ENCODE measurements around the gene ACMSD.

The ACMSD gene

DNA sequence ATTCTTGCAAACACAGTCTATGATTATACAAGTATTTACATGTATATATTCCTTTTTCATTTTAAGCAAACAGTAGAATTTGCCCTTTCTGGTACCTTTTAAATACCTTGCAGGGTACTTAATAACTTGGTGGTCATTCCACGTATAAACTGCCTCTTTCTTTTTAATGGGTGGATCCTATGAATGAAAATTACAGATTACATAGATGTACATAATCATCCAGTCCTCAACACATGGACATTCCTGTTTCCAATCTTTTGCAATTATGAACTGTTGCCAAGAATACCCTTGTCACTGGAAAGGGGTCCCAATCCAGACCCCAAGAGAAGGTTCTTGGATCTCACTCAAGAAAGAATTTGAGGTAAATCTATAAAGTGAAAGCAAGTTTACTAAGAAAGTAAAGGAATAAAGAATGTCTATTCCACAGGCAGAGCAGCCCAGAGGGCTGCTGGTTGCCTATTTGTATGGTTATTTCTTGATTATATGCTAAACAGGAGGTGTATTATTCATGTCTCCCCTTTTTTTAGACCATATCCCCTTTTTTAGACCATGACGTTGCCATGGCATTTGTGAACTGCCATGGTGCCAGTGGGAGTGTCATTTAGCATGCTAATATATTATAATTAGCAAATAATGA lies 72.5 kb downstream of the ACMSD start:
- no peak for DNase-seq

DNA sequence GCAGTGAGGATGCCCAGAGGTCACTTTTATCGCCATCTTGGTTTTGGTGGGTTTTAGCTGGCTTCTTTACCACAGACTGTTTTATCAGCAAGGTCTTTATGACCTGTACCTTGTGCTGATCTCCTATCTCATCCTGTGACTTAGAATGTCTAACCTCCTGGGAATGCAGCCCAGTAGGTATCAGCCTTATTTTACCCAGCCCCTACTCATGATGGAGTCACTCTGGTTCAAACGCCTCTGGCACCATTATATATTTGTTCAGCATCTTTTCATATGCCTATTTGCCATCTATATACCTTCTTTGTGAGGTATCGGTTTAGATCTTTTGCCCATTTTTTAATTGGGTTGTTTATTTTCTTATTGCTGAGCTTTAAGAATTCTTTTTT lies 73.0 kb downstream of the ACMSD start:
- no peak for DNase-seq

DNA sequence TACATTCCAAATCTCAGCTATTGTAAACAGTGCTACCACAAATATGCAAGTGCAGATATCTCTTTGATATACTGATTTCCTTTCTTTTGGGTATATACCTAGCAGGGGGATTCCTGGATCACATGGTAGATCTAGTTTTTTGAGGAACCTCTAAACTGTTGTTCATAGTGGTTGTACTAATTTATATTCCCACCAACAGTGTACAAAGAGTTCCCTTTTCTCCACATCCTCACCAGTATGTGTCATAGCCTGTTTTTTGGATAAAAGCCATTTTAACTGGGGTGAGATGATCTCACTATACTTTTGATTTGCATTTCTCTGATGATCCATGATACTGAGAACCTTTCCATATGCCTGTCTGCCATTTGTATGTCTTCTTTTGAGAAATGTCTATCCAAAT lies 73.9 kb downstream of the ACMSD start:
- no peak for DNase-seq

DNA sequence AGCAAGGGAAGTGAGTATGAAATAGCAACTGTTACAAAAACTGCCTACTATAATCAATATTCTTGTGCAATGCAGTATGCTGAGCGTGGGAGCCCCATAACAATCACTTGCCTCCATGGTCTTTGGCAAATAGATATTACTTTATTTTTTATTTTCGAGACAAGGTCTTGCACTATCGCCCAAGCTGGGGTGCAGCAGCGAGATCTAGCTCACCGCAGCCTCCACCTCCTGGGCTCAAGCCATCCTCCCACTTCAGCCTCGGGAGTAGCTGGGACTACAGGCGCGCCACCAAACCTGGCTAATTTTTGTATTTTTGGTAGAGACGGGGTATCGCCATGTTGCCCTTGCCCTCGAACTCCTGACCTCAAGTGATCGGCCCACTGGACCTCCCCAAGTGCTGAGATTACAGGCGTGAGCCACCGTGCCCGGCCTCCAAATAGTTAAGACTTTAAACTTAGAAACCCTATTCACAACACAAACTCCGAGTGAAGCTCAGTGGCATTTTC lies 79.0 kb downstream of the ACMSD start:
- DNase-seq: peak; percentile 35

DNA sequence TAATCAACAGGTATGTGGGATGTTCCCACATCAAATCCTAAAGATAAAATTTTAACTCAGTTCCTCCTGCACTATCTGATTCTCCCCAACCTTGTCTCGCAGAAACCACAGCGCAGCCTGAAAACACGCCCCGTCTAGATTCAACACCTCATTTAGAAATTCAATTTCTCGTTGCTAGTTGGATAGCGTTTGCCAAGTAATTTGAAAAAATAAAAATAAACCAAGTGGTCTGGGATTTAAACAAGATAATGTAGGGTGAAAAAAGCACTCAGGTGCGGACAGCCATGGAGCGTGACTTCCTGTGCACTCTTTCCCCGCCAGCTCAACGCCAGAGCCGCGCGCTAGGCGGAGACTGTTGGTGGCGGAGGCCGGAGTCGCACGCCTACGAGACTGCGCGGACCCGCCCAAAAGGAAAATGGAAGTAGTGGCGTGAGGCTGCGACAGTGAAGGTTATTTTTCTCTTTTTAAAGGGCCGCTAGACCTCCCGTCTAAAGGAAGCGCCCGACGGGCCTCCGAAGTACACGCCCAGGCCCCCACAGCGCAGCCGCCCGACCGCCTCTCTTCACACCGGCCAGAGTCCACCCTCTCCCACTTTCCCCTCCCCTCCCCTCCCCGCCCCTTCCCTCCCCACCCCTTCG lies 79.6 kb downstream of the ACMSD start:
- DNase-seq: peak; percentile 90

DNA sequence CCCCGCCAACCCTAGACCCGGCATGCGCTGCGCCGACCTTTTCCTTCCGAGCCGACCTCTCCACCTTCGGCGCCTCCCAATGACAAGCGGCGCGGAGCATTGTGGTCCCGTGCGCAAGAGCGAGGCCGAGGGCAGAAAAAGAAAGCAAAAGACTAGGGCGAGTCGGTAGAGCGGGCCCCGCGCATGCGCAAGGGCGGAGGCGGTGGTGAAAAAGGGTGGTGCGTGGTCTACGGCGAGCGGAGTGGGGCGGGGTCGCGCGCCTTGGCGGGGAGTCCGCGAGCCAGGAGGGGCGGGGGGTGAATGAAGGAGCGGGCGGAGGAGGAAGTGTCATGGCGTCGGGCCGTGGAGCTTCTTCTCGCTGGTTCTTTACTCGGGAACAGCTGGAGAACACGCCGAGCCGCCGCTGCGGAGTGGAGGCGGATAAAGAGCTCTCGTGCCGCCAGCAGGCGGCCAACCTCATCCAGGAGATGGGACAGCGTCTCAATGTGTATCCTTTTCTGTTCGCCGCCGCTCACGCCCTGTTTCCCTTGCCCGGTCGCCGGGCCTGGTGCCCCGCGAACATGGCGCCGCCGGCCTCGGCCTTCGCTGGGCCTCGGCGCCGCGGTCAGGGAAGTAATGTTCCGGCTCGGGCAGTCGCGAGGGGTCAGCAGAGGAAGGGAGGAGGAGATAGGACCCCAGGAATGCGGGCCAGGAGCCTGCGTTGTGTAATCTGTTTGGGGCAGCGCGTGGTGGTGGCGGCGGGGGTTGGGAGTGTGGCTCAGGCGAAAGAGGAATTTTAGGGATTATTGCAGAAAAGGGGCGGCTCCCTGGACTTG lies 80.3 kb downstream of the ACMSD start, which contains the start of gene CCNT2:
Gene CCNT2, plus strand, starts transcription at position 297 of the 815 bp plus-strand sequence. Its CDS starts 33 bp downstream, at position 330.
- peak; percentile 99 for DNase-seq

DNA sequence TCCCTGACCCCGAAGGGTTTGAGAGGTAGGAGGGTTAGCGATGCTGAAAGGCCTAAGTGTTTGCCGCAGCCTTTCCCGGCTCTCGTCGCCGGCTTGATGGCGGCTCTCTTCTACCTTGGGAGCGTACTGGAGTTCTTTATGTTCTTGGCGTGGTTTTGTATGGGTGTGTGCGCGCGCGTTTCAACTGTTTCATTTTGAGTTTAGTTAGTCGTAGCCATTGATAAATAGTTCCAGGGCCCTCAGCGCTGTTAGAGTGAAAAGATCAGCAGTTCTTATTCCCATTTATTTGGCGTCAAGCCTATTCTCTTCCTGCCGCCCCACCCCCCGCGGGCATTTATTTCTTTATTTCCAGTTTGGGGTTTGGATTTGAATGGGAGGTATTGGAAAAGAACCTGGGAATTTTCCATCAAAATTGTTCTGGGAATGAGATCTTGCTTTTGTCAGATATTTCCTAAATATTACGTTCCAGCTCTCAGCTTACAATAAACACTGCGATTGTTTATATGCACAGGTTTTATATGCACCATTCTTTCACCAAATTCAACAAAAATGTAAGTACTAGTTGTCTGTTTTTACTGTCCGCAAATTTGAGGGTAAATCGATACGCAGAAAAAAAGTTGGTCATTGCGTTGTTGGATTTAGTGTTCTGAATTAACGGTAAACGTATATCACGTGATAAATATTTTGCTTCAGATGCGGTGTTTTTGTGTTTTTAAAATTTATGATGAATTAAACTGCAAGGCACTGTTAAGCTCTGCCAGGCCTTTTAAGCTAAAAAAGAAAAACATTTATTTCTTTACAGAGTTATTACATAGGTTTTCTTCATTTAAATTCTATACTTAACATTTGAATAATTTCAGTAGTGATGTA lies 81.2 kb downstream of the ACMSD start:
- DNase-seq: peak; percentile 71

DNA sequence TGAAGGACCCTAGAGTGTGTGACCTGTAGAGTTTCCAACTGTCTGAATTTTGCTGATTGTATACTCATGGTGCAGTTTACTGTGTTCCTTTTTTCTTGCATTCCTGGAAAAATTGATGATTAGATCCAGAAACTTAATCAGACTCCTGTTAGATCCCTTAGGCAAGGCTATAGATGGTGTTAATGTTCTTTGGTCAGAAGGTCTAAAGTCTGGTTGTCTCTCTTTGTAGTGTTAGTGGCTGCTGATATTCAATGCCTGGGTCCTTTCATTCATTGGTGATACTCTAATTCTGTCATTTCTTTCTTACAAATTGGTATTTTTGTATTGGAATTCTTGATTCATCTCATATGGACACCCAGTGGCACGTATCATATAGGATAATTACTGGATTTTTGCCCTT lies 86.5 kb downstream of the ACMSD start:
- no peak for DNase-seq

DNA sequence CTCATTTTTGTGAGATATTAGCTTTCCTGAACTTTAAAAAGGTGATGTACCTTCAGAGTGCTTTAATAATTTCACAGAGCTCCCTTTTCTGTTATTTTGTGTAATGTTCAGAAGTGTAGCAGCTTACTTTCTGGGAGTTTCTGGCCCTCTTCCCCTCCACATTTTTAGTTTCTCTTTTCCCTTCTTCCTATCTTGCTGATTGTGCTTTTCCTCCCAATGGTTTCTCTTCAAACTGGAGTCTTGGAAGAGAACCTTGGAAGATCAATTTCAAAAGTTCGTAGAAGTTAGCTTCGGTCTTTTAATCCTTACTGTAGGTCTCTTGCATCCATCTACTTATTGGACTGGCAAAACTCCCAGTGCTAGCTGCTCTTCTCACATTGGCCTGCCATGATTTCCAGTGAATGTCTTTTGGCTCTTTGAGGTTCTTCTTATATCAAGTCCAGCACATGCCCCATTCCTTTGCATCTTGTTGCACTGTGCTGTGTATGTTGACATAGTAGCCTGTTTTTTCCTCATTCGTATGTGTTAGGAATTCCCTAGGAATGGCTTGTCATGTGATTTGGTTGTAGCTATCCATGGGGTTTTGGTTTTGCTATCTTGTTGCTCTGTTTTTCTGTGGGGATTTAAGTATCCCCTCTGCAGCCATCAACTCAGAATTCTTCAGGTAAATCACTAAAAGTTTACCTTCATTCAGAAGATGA lies 88.0 kb downstream of the ACMSD start:
- no peak for DNase-seq

DNA sequence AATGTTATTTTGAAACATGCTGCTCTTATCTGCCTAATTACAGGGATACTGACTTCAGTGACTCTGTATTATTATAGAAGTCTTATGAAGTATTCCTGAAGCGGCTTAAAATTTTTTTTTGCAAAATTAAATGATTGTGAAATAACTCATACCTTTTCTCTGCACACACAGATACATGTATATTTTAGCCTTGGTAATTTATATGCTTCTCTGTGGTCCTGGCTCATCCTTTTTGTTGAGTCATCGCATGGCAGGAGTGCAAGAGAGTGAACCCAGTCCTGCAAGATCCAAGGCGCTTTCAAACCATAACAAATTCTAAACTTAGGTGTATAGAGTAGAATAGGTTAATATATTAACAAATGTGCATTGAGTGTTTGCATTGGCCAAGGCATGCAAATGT lies 88.8 kb downstream of the ACMSD start:
- no peak for DNase-seq

DNA sequence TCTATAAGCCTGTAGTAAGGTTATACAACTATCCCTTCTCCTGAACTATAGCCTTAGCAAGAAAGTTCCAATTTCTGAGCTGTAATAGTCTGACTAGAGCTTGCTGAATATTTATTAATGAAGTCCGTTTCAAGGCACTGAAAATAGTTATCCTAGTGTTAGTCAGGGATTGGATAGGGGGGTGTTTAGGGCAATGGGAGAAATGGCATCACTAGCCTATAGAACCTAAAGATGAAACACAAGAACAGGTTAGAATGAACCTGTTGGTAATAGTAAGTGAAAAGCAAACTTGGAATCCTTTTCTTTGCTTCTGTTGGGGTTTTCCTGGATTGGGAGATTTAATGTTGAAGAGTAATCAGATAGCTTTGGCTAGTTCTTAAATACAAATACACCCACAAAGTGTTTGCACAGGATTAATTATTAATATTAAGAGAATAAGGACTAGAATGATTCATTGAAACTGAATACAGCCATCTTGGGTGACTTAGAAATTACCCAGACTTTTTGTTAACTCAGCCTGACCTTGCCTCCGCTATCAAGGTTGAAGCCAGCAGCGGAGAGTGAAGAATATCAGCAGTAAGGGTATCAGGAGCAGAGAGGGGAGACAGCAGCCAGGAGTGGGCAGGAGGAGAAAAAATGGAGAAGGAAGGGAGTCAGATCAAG lies 94.6 kb downstream of the ACMSD start:
- no peak for DNase-seq

DNA sequence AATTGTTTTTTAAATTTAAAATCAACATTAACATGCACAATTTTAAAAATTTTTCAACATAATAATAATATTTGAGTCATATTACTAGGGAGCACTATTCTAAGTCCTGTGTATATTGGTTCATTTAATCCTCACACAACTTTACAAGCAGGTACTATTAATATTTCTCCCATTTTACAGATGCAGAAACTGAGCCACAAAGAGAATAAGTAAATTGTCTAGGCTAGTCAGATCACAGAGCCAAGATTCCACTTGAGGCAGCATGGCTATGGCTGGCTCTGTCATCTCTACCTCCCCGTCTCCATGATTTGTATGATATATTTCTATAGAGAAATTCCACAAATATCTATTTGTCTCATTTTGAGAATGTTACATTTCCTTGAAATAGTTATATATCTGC lies 95.3 kb downstream of the ACMSD start:
- no peak for DNase-seq

DNA sequence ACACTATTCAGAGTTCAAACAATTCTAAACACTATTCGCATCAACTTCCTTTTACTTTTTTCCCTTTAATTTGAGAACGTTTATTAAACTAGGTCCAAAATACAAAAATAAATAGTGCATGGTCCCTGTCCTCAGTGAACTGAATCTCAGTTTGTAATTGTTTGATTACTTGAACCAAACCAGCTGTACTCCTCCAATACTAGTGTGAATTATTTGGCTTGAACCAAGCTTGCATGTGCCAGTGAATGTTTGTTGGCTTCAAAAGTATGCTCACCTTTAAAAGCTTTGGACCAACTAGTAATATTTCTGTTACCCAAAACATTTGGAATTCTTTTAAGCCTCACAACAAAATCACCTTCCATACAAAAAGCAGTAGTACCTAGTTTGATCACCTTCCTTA lies 95.7 kb downstream of the ACMSD start:
- no peak for DNase-seq

DNA sequence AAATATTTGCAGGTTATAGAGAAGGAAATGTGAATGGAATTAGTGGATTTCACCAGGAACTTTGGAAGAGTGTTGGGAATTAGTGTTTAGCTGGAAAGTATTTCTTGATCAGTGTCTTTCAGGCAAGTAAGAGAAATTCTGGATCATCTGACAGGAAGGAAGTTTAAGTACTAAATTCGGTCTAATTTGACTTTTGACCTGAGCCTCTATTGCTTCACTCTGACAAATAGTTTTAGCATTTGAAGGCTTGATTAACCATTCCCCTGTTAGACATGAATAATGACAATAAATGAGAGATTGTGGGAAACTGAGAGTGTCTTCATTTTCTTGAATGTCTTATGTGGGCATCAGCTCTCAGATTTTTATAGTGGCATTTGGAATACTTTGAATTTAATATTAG lies 96.2 kb downstream of the ACMSD start:
- DNase-seq: no peak

DNA sequence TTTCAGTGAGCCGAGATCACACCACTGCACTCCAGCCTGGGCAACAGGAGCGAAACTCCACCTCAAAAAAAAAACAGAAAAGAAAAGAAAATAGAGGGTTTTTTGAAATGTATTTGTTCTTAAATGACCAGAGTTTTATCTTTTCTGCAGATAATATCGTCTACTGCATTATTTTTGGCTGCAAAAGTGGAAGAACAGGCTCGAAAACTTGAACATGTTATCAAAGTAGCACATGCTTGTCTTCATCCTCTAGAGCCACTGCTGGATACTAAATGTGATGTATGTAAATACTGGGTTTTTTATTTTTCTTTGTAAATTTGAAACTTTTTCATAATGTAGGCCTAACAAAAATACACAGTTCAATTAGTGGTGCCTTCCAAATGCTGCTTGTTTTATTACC lies 98.3 kb downstream of the ACMSD start:
- no peak for DNase-seq

DNA sequence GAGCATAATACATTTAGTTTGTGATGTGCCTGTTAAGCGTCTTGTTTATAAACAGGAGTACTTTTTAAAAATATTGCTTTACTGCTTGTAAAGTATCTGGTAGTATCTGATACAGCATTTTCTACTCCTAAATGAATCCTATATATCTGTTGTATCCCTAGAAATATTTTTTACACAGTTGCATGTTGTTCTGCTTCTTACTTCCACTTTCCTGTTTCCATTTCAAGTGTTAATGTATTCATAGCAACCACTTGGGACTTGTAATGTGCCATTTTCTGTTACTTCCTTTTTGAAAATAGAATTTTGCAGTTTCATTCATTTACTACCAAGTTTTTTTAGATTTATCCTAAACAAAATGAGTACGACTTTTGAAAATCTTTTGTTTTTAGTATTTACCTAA lies 105.1 kb downstream of the ACMSD start:
- no peak for DNase-seq

DNA sequence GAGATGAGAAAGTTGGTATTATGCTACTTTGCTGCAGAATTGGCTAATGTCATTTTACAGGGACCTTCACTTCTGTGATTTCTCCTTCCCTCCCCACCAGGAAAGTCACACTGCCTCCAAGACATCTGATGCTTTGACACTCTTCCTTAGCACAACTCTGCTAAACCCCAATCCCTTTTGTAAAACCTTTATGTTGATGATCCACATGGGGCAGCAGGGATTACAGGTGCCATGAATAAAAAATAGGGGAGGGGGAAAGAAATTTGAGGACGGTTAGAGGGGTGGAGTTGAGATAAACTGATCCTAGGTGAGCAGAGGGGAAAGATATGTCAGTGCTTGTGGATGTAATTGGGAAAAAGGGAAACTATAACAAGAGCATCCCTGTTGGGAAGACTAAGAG lies 106.6 kb downstream of the ACMSD start:
- DNase-seq: no peak

DNA sequence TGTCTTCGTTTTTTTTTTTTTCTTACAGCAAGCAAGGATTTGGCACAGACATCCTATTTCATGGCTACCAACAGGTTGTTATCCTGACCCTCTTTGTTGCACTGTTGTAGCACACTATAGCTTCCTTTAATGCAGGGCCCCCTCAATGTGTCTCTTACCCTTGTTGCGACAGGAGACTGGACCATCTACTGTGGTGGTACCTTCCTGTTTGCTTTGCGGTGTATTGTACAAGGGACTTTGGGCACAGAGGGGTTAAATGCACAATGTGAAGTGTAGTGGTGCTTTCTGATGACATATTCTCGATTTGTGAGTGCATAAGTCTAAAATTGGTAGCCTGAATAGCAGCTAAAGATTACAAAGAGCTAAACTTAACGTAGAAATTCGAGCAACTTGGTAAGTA lies 107.7 kb downstream of the ACMSD start:
- DNase-seq: no peak

DNA sequence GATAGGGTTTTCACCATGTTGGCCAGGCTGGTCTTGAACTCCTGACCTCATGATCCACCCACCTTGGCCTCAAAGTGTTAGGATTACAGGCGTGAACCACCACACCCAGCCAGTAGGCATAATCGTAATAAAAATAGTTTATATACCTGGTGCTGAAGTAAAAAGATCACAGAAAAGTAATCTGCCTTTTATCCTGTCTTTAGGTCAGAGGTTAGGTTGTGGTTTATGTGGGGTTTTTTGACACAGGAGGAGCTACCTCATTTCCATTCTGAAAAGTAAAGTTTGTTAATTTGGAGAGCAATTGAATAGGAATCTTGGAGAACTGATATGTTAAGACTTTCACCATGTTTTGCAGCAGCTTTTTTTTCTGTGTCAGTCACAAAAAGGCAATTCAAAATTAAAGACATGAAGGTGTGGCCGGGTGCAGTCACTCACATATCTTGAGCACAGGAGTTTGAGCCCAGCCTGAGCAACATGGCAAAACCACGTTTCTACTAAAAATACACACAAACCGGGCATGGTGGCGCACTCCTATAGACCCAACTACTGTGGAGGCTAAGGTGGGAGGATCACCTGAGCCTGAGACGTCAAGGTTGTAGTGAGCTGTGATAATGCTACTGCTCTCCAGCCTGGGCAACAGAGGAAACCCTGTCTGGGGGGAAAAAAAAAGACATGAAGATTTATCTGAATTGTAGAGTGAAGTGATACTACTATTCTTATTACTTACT lies 111.7 kb downstream of the ACMSD start:
- DNase-seq: no peak

DNA sequence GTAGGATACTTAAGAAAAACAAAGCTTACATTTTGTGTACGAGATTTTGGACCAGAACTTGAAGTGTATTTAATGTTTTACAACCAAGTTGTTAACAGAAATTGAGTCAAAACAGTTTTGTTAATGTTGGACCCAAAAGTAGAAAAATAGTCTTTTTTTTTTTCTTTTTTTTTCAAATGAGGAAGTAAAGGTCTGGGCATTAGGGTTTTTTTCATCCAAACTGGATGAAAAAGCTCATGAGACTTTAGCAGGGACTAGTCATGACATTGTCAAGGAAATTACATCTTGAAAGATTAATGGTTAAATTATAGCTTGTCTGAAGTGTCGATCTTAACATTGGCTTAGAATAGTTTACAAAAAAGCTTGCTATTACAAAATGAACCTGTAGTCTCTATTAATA lies 112.5 kb downstream of the ACMSD start:
- no peak for DNase-seq
